Small intestine (tissue), 7 donors: ENCODE results near the gene ID1. TPM values are rescaled to one million over a fixed set of nuclear protein-coding genes. Genes with fewer than 3 reads are reported as not detected.
"Not testable (repeated sequence)": the region's sequence is repeated elsewhere in the genome, so short reads cannot be mapped to it uniquely, and the experiment has no call there.

Experiments used
- DNase-seq, 2 donors: peaks; one replicate each; pipeline versions ENCODE4 v3.0.0 to v3.0.0-alpha.2; 2013
- FAIRE-seq: peaks from 2 replicates; lab custom pipeline; 2012; peaks lifted over from hg19 to GRCh38; lab: Jason Lieb, UNC
- H3K27ac ChIP-seq, 3 donors: one replicate each; pipeline ENCODE4 v1.5.1; 2013; ENCODE audit warnings: low read length in 2 of 3, mild to moderate bottlenecking in 2 of 3, control low read depth in 1 of 3, inconsistent platforms in 1 of 3, low read depth in 1 of 3, moderate library complexity in 1 of 3
- H3K27me3 ChIP-seq, 3 donors: one replicate each; pipeline ENCODE4 v1.6.1; 2013; ENCODE audit warnings: low read length in 3 of 3, inconsistent platforms in 1 of 3; ENCODE audit not compliant: control insufficient read depth in 3 of 3, insufficient read depth in 3 of 3
- H3K36me3 ChIP-seq, 3 donors: one replicate each; pipeline ENCODE4 v1.6.1; 2013; ENCODE audit warnings: low read length in 3 of 3, inconsistent platforms in 1 of 3, low read depth in 1 of 3, mild to moderate bottlenecking in 1 of 3, moderate library complexity in 1 of 3; ENCODE audit not compliant: control insufficient read depth in 3 of 3, insufficient read depth in 2 of 3
- H3K4me1 ChIP-seq, 3 donors: one replicate each; pipeline ENCODE4 v1.6.1; 2013; ENCODE audit warnings: low read length in 2 of 3, inconsistent platforms in 1 of 3, low read depth in 1 of 3, mild to moderate bottlenecking in 1 of 3, moderate library complexity in 1 of 3; ENCODE audit not compliant: control insufficient read depth in 3 of 3, insufficient read depth in 2 of 3
- H3K4me3 ChIP-seq, 3 donors: one replicate each; pipeline ENCODE4 v1.5.1; 2013; ENCODE audit warnings: low read length in 3 of 3, control low read depth in 1 of 3, inconsistent platforms in 1 of 3, low read depth in 1 of 3, mild to moderate bottlenecking in 1 of 3, moderate library complexity in 1 of 3
- H3K9me3 ChIP-seq, 2 donors: one replicate each; pipeline ENCODE4 v1.6.1; 2013; ENCODE audit warnings: low read depth in 1 of 2, low read length in 1 of 2; ENCODE audit not compliant: control insufficient read depth in 2 of 2, insufficient read depth in 1 of 2
- WGBS, 3 donors: extraction: QIAGEN DNeasy Blood & Tissue Kit; methylation state at CpG; one replicate each; pipeline ENCODE4 v1.1.7; 2013; 5-methylcytosine and 5-hydroxymethylcytosine counted together
- polyA plus RNA-seq, 4 donors: library from polyadenylated mRNA; stranded (reverse) in 3 of 4; unstranded in 1 of 4; fragments of 200-250 nt in 3 of 4; fragments of 120-200 nt in 1 of 4; gene quantifications; one replicate each; pipeline versions ENCODE4 v1.2.1 to v1.2.3, GENCODE V29; 2013
- donor health status: healthy with polysubstance abuse.
- donor health status: control.
- donor health status: control.
- donor health status: Bipolar disorder and iron deficiency.
- donor health status: healthy.

Gene ID1
- polyA plus RNA-seq, 4 donors, result 215 to 335 (median 277) TPM

DNA sequence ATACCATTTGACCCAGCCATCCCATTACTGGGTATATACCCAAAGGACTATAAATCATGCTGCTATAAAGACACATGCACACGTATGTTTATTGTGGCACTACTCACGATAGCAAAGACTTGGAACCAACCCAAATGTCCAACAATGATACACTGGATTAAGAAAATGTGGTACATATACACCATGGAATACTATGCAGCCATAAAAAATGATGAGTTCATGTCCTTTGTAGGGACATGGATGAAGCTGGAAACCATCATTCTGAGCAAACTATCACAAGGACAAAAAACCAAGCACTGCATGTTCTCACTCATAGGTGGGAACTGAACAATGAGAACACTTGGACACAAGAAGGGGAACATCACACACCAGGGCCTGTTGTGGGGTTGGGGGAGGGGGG, 23.0 kb downstream of the ID1 start:
- not testable (repeated sequence) for H3K4me1 ChIP-seq, H3K27me3 ChIP-seq, FAIRE-seq, DNase-seq, H3K4me3 ChIP-seq, H3K27ac ChIP-seq, H3K9me3 ChIP-seq, H3K36me3 ChIP-seq
- WGBS, 3 donors, result 56 to 74% (median 58%) methylated on average over 2 of the region's 2 CpGs

DNA sequence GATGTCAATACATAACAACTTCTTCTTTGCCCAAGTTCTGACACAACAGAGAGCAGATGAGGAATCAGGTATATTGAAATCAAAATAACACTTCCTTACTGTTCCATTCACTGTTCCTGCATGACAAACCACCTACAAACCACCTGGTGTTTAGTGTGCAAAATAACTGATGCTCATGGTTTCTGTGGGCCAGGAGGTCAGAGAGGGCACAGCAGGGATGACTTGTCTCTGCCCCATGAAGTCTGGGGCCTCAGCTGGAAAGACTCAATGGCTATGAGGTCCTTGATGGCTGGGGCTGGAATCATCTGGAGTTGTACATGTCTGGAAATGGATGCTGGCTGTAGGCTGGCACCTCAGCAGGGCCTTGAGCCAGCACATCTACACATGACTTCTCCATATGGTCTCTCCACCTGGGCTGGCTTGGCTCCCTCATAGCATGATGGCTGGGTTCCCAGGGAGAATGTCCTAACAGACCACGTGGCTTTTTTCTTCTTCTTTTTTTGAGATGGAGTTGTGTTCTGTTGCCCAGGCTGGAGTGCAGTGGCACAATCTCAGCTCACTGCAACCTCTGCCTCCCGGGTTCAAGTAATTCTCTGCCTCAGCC, 25.2 kb downstream of the ID1 start:
- no peak for DNase-seq
- no peaks in the 10 kb centered on the region for H3K9me3 ChIP-seq
- no peak overlapping the region for H3K27ac ChIP-seq
- FAIRE-seq, result no peak
- no peaks in the 10 kb centered on the region for H3K36me3 ChIP-seq
- no peaks in the 10 kb centered on the region for H3K4me1 ChIP-seq
- no peak overlapping the region for H3K4me3 ChIP-seq
- no peaks in the 10 kb centered on the region for H3K27me3 ChIP-seq
- 46 to 59% (median 48%) methylated on average over 2 of the region's 2 CpGs for WGBS, 3 donors

DNA sequence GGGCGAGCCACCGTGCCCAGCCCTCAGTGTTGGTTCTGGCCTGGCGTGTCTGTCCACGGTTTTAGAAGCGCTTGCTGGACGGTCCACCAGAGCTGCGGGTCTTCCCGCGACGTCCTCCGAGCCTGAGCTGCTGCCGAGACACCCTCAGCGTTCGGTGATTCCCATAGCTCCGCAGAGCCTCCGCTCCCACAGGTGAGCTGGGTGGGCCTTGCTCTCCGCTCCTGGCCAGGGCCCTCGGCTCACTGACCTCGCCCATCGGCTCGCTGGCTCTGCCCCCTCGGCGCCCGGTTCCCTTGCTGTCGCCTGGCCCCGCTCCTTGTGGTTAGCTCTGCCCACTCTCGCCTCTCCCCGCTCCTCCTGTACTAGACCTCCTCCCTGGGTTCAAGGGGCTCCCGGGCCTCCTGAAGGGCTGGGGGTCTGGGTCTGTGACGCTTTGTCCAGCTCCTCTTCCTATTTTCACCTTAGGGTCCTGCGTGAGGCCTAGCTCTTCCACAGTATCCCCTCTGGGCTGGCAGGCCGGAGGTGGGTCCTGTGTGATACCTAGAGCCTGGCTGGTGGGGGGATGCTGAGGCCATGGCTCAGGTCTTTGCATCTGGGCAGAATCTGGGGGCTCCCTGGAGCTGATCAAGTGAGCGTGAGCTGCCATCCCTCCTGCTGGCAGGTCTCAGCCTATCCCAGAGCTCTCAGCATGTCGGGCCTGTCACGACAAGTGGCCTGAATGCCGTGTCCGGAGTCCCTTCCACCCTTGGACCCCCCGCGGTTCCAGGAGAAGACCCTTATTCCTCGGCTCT, 27.7 kb downstream of the ID1 start:
- Histone ChIP-seq H3K27me3 (peaks cover 0 to under 1% (median 0%) of the 10 kb centered on the region in 3 donors), H3K4me1 (no peaks in the 10 kb centered on the region), H3K36me3 (no peaks in the 10 kb centered on the region), H3K27ac (no peak overlapping the region), H3K9me3 (no peaks in the 10 kb centered on the region), H3K4me3 (no peak overlapping the region)
- DNase-seq (no peak), FAIRE-seq (no peak)
- 92 to 96% (median 96%) methylated on average over 37 to 40 of the region's 40 CpGs for WGBS, 3 donors

DNA sequence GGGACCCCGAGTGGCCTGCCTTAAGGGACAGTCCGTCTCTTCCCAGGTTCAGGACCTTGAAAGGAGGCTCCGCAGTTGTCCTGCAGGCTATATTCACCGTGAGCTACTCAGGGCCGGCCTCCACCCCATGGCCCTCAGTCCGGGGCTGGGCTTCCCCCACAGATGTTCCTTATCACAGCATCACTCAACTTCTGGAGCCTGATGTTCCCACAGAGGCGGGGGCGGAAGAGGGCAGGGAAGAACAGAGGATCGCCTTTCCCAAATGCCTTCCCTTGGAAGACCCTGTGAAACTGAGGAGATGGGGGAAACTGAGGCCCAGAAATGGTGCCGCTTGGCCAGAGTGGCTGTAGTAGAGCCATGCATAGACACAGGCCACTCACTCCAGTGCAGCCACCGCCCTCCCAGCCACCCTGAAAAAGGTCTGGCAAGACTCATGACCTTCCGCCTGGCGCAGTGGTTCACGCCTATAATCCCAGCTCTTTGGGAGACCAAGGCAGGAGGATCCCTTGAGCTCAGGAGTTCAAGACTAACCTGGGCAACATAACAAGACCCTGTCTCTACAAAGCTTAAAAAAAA, 28.3 kb downstream of the ID1 start:
- Histone ChIP-seq H3K4me1 (no peaks in the 10 kb centered on the region), H3K27me3 (peaks cover 0 to 7% (median 0%) of the 10 kb centered on the region in 3 donors), H3K4me3 (no peak overlapping the region), H3K36me3 (no peaks in the 10 kb centered on the region), H3K9me3 (no peaks in the 10 kb centered on the region), H3K27ac (no peak overlapping the region)
- 83 to 92% (median 91%) methylated on average over 14 of the region's 14 CpGs for WGBS, 3 donors
- DNase-seq, result no peak
- no peak for FAIRE-seq

DNA sequence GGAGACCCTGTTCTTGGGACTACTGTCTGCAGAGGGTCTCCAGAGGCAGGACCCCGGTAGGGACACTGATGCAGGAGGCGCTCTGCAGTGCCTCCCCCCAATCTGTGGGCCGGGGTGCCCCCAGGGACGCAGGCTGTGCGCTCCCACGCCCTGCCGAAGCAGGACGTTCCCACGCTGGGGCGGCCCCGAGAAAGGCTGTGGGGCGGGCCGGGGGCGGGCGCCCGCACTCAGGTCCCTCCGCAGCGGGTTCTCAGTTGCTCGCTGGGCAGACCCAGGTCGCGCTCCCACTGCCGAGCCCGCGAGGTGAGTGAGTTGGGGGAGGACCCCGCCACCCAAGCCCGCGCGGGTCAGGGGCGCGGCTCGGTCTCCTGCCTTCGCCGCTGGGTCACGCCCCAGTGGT, 32.6 kb downstream of the ID1 start, which contains the start of gene COX4I2:
Gene COX4I2 (plus strand): TSS at position 253 of the 400 bp plus-strand sequence. CDS start 1,106 bp downstream, outside the sequence.
- 33 to 41% (median 36%) methylated on average over 21 to 34 of the region's 34 CpGs for WGBS, 3 donors
- no peak for FAIRE-seq

DNA sequence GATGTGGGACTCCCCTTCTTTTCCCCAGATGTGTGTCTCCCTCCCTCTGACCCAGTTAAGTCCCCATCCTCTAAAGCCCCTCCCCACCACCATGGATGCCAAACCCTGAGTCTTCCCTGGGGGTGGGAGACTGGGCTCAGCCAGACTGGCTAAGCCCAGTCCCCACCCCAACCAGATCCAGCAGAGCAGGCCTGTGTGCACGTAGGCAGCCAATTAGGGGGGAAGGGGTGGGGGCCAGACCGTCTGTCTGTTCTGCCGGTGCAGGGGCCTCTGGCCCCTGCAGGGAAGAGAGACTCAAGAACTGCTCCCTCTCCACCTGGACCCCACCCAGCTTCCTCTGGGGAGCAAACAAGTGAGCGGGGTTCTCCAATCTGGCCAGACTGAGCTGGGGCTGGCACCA, 33.2 kb downstream of the ID1 start:
- Histone ChIP-seq H3K27me3 (peaks cover 0 to 8% (median 0%) of the 10 kb centered on the region in 3 donors), H3K4me3 (no peak overlapping the region), H3K4me1 (no peaks in the 10 kb centered on the region), H3K27ac (no peak overlapping the region), H3K36me3 (no peaks in the 10 kb centered on the region), H3K9me3 (no peaks in the 10 kb centered on the region)
- DNase-seq (no peak), FAIRE-seq (no peak)
- 63 to 88% (median 80%) methylated on average over 4 of the region's 4 CpGs for WGBS, 3 donors

More for the DNA sequence above, 32.6 kb downstream of the ID1 start, which contains the start of gene COX4I2:
- peaks cover 0 to 8% (median 0%) of the 10 kb centered on the region in 3 donors for H3K27me3 ChIP-seq
- H3K4me1 ChIP-seq, result no peaks in the 10 kb centered on the region
- DNase-seq, result no peak
- H3K9me3 ChIP-seq, result no peaks in the 10 kb centered on the region
- no peak within 1 kb of the TSS for H3K4me3 ChIP-seq
- no peaks in the 10 kb centered on the region for H3K36me3 ChIP-seq
- no peak within 1 kb of the TSS for H3K27ac ChIP-seq

DNA sequence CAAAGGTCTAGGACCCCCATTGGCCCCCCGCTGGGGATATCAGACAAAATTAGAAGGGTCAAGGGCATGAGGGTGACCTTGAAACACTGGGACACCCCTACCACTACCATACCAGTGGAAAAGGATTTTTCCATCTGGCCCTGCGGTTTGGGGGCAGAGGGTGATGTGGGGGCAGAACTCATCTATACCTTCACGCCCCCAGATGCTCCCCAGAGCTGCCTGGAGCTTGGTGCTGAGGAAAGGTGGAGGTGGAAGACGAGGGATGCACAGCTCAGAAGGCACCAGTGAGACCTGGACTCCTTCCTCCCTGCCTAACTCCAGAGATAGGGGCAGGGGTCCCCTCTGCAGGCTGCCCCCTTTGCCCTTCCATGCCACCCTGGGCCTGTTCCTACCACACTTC, 33.7 kb downstream of the ID1 start:
- H3K27ac ChIP-seq, result no peak overlapping the region
- H3K36me3 ChIP-seq, result no peaks in the 10 kb centered on the region
- no peak for DNase-seq
- WGBS, 3 donors, result 62 to 78% (median 70%) methylated on average over 4 of the region's 4 CpGs
- peaks cover 0 to 8% (median 0%) of the 10 kb centered on the region in 3 donors for H3K27me3 ChIP-seq
- H3K9me3 ChIP-seq, result no peaks in the 10 kb centered on the region
- H3K4me1 ChIP-seq, result no peaks in the 10 kb centered on the region
- H3K4me3 ChIP-seq, result no peak overlapping the region
- FAIRE-seq, result no peak

DNA sequence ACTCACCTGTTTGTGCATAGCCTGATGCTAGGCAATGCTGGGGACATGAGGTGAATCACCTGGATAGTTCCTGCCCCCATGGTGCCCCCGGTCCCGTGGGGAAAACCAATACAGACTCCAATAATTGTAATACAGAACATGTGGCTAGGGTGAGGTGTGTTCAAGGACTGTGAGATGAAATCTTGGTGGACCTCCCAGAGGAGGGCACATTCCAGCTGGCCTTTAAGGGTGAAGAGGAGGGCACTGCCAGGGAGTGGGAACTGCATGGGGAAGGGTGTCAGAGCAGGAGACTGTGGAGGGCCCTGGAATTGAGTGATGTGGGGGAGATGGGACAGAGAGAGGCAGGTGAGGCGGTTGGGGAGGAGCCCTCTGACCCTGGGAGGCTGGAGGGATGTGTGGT, 35.2 kb downstream of the ID1 start:
- peaks cover 0 to 8% (median 0%) of the 10 kb centered on the region in 3 donors for H3K27me3 ChIP-seq
- H3K27ac ChIP-seq, result no peak overlapping the region
- DNase-seq (no peak), FAIRE-seq (no peak)
- no peaks in the 10 kb centered on the region for H3K4me1 ChIP-seq
- WGBS, 3 donors, result 44 to 68% (median 66%) methylated on average over 3 of the region's 3 CpGs
- no peaks in the 10 kb centered on the region for H3K36me3 ChIP-seq
- H3K4me3 ChIP-seq, result no peak overlapping the region
- H3K9me3 ChIP-seq, result no peaks in the 10 kb centered on the region
